ENCODE measurements around the gene CHTOP.
A peak's percentile ranks its signal among the peaks of the same experiment; 100 is the strongest.
"Not testable (repeated sequence)": the region's sequence is repeated elsewhere in the genome, so short reads cannot be mapped to it uniquely, and the experiment has no call there.

CHTOP gene

GRCh38 chr1:153588033-153588432 is 45.8 kb upstream of the CHTOP start:
- not testable (repeated sequence) for H4K12ac ChIP-seq (ENCODE audit: low read depth, low read length); H4K8ac ChIP-seq (ENCODE audit: low read depth, low read length); H2AK5ac ChIP-seq (ENCODE audit: low read length); H2AFZ ChIP-seq (ENCODE audit: insufficient read depth, low read length, poor library complexity); H3K79me2 ChIP-seq (ENCODE audit: control insufficient read depth, insufficient read depth, low read length, poor library complexity); H3K4me1 ChIP-seq (ENCODE audit: control insufficient read depth in 1 of 2, insufficient read depth in 2 of 2, low read length in 2 of 2); H2BK120ac ChIP-seq (ENCODE audit: insufficient read depth, low read length, poor library complexity); H2BK5ac ChIP-seq (ENCODE audit: low read depth, low read length, poor library complexity); H3K36me3 ChIP-seq (ENCODE audit: control insufficient read depth in 1 of 2, insufficient read depth in 2 of 2, low read length in 2 of 2); H3K27me3 ChIP-seq (ENCODE audit: insufficient read depth, low read length); H3K4me3 ChIP-seq (ENCODE audit: low read depth, low read length); H3K23ac ChIP-seq (ENCODE audit: low read length); H3K9me3 ChIP-seq (ENCODE audit: insufficient read depth, low read depth, low read length); H3K79me1 ChIP-seq (ENCODE audit: low read length); H3K4ac ChIP-seq (ENCODE audit: low read depth, low read length); H2BK12ac ChIP-seq (ENCODE audit: low read length); H3K27ac ChIP-seq (ENCODE audit: low read depth, low read length); H4K91ac ChIP-seq (ENCODE audit: low read depth, low read length); H3K9ac ChIP-seq (ENCODE audit: low read length); H3K14ac ChIP-seq (ENCODE audit: low read length); H3K4me2 ChIP-seq (ENCODE audit: low read length); H3K18ac ChIP-seq (ENCODE audit: low read length)
- no CpG with 5 or more reads among the region's 10 CpGs for WGBS (ENCODE audit: extremely low coverage, insufficient coverage, insufficient read length)
- DNase-seq: peak; percentile 87 to 88

GRCh38 chr1:153588482-153588881 is 45.4 kb upstream of the CHTOP start:
- H2AK5ac ChIP-seq (ENCODE audit: low read length): no peak overlapping the region
- no peak overlapping the region for H3K4me3 ChIP-seq (ENCODE audit: low read depth, low read length)
- H2BK12ac ChIP-seq (ENCODE audit: low read length): no peak overlapping the region
- no peak overlapping the region for H3K18ac ChIP-seq (ENCODE audit: low read length)
- DNase-seq: no peak
- no peak overlapping the region for H4K12ac ChIP-seq (ENCODE audit: low read depth, low read length)
- H4K8ac ChIP-seq (ENCODE audit: low read depth, low read length): no peak overlapping the region
- no peak overlapping the region for H3K27ac ChIP-seq (ENCODE audit: low read depth, low read length)
- H3K4me1 ChIP-seq (ENCODE audit: control insufficient read depth in 1 of 2, insufficient read depth in 2 of 2, low read length in 2 of 2): peaks cover 4 to 10% of the 10 kb centered on the region in 2 experiments
- H3K9me3 ChIP-seq (ENCODE audit: insufficient read depth, low read depth, low read length): no peaks in the 10 kb centered on the region
- H3K79me2 ChIP-seq (ENCODE audit: control insufficient read depth, insufficient read depth, low read length, poor library complexity): no peaks in the 10 kb centered on the region
- no peak overlapping the region for H2BK120ac ChIP-seq (ENCODE audit: insufficient read depth, low read length, poor library complexity)
- no peaks in the 10 kb centered on the region for H3K79me1 ChIP-seq (ENCODE audit: low read length)
- H3K9ac ChIP-seq (ENCODE audit: low read length): no peak overlapping the region
- H3K14ac ChIP-seq (ENCODE audit: low read length): no peak overlapping the region
- no peak overlapping the region for H4K91ac ChIP-seq (ENCODE audit: low read depth, low read length)
- no peak overlapping the region for H3K4me2 ChIP-seq (ENCODE audit: low read length)
- no peaks in the 10 kb centered on the region for H3K27me3 ChIP-seq (ENCODE audit: insufficient read depth, low read length)
- WGBS (ENCODE audit: extremely low coverage, insufficient coverage, insufficient read length): no CpG with 5 or more reads among the region's 2 CpGs
- no peak overlapping the region for H3K23ac ChIP-seq (ENCODE audit: low read length)
- no peaks in the 10 kb centered on the region for H3K36me3 ChIP-seq (ENCODE audit: control insufficient read depth in 1 of 2, insufficient read depth in 2 of 2, low read length in 2 of 2)
- no peak overlapping the region for H2BK5ac ChIP-seq (ENCODE audit: low read depth, low read length, poor library complexity)
- no peak overlapping the region for H2AFZ ChIP-seq (ENCODE audit: insufficient read depth, low read length, poor library complexity)
- no peak overlapping the region for H3K4ac ChIP-seq (ENCODE audit: low read depth, low read length)

- H4K12ac ChIP-seq (ENCODE audit: low read depth, low read length): no peak overlapping the region
- H2AK5ac ChIP-seq (ENCODE audit: low read length): no peak overlapping the region
- H3K4ac ChIP-seq (ENCODE audit: low read depth, low read length): no peak overlapping the region
- no peaks in the 10 kb centered on the region for H3K27me3 ChIP-seq (ENCODE audit: insufficient read depth, low read length)
- H3K36me3 ChIP-seq (ENCODE audit: control insufficient read depth in 1 of 2, insufficient read depth in 2 of 2, low read length in 2 of 2): no peaks in the 10 kb centered on the region
- no peaks in the 10 kb centered on the region for H3K79me2 ChIP-seq (ENCODE audit: control insufficient read depth, insufficient read depth, low read length, poor library complexity)
- H3K14ac ChIP-seq (ENCODE audit: low read length): no peak overlapping the region
- no peak overlapping the region for H3K9ac ChIP-seq (ENCODE audit: low read length)
- H4K8ac ChIP-seq (ENCODE audit: low read depth, low read length): no peak overlapping the region
- no CpG with 5 or more reads among the region's 4 CpGs for WGBS (ENCODE audit: extremely low coverage, insufficient coverage, insufficient read length)
- H2BK120ac ChIP-seq (ENCODE audit: insufficient read depth, low read length, poor library complexity): no peak overlapping the region
- no peak overlapping the region for H3K4me2 ChIP-seq (ENCODE audit: low read length)
- peaks cover 0 to 1% of the 10 kb centered on the region in 2 experiments for H3K4me1 ChIP-seq (ENCODE audit: control insufficient read depth in 1 of 2, insufficient read depth in 2 of 2, low read length in 2 of 2)
- H3K27ac ChIP-seq (ENCODE audit: low read depth, low read length): no peak overlapping the region
- H3K9me3 ChIP-seq (ENCODE audit: insufficient read depth, low read depth, low read length): no peaks in the 10 kb centered on the region
- H3K4me3 ChIP-seq (ENCODE audit: low read depth, low read length): no peak overlapping the region
- H2BK5ac ChIP-seq (ENCODE audit: low read depth, low read length, poor library complexity): no peak overlapping the region
- H3K23ac ChIP-seq (ENCODE audit: low read length): no peak overlapping the region
- no peak overlapping the region for H4K91ac ChIP-seq (ENCODE audit: low read depth, low read length)
- no peaks in the 10 kb centered on the region for H3K79me1 ChIP-seq (ENCODE audit: low read length)
- no peak for DNase-seq
- no peak overlapping the region for H3K18ac ChIP-seq (ENCODE audit: low read length)
- H2AFZ ChIP-seq (ENCODE audit: insufficient read depth, low read length, poor library complexity): no peak overlapping the region
- H2BK12ac ChIP-seq (ENCODE audit: low read length): no peak overlapping the region
Observed at GRCh38 chr1:153592748-153593147, 41.1 kb upstream of the CHTOP start.

- Histone ChIP-seq H3K9me3 (ENCODE audit: insufficient read depth, low read depth, low read length) (no peaks in the 10 kb centered on the region), H4K8ac (ENCODE audit: low read depth, low read length) (no peak overlapping the region), H4K12ac (ENCODE audit: low read depth, low read length) (no peak overlapping the region), H3K27ac (ENCODE audit: low read depth, low read length) (no peak overlapping the region), H3K36me3 (ENCODE audit: control insufficient read depth in 1 of 2, insufficient read depth in 2 of 2, low read length in 2 of 2) (no peaks in the 10 kb centered on the region), H2AK5ac (ENCODE audit: low read length) (no peak overlapping the region), H3K79me2 (ENCODE audit: control insufficient read depth, insufficient read depth, low read length, poor library complexity) (no peaks in the 10 kb centered on the region), H3K27me3 (ENCODE audit: insufficient read depth, low read length) (no peaks in the 10 kb centered on the region), H3K4ac (ENCODE audit: low read depth, low read length) (no peak overlapping the region), H2AFZ (ENCODE audit: insufficient read depth, low read length, poor library complexity) (no peak overlapping the region), H3K4me1 (ENCODE audit: control insufficient read depth in 1 of 2, insufficient read depth in 2 of 2, low read length in 2 of 2) (peaks cover 2 to 5% of the 10 kb centered on the region in 2 experiments), H3K79me1 (ENCODE audit: low read length) (peaks cover 2% of the 10 kb centered on the region), H2BK12ac (ENCODE audit: low read length) (no peak overlapping the region), H3K14ac (ENCODE audit: low read length) (no peak overlapping the region), H3K9ac (ENCODE audit: low read length) (no peak overlapping the region), H3K4me2 (ENCODE audit: low read length) (no peak overlapping the region), H4K91ac (ENCODE audit: low read depth, low read length) (no peak overlapping the region), H3K23ac (ENCODE audit: low read length) (no peak overlapping the region), H3K18ac (ENCODE audit: low read length) (no peak overlapping the region), H2BK5ac (ENCODE audit: low read depth, low read length, poor library complexity) (no peak overlapping the region), H3K4me3 (ENCODE audit: low read depth, low read length) (no peak overlapping the region), H2BK120ac (ENCODE audit: insufficient read depth, low read length, poor library complexity) (no peak overlapping the region)
- no CpG with 5 or more reads among the region's 6 CpGs for WGBS (ENCODE audit: extremely low coverage, insufficient coverage, insufficient read length)
- peak; percentile 63 to 71 for DNase-seq
Observed at GRCh38 chr1:153597206-153597605, 36.7 kb upstream of the CHTOP start.

All from trophoblast cell (in vitro differentiated cells and primary cell).